Placental pericyte (primary cell): Measurements from ENCODE around the gene GSDME. TPM values are rescaled to one million over a fixed set of nuclear protein-coding genes. Genes with fewer than 3 reads are reported as not detected.

Experiments
- total RNA-seq: library from RNA; depleted of rRNA; stranded (reverse); fragments of >200 nt; gene quantifications from 2 replicates; pipeline ENCODE4 v1.2.3, GENCODE V29; 2012

The GSDME gene
- total RNA-seq: 31.5 and 33.0 TPM in 2 replicates

GRCh38 chr7:24757353-24758275, at the start of gene GSDME:
Gene GSDME (minus strand): TSS chr7:24757464. CDS start chr7:24749774, 7,690 bp downstream.

Other genes with a start within 250 kb of the GSDME start
- gene PALS2, start 184.0 kb downstream of the GSDME start, total RNA-seq: 13.6 and 15.7 TPM in 2 replicates
- 40.7 and 55.7 TPM in 2 replicates for gene OSBPL3, start 222.7 kb upstream of the GSDME start, total RNA-seq